Stimulated activated naive CD8-positive, alpha-beta T cell treated with anti-CD3 and anti-CD28 coated beads, Interleukin-15, amount 100 ng/mL, for 72 hours (primary cell): ENCODE data around the gene MSH5.
A peak's percentile ranks its signal among the peaks of the same experiment; 100 is the strongest.

ENCODE experiments used
- ATAC-seq: fragments of 150-1000 bp; cut with Tn5 transposase; 2 replicates; pipeline ENCODE4 v1.10.0; 2021; ENCODE audit warnings: mild to moderate bottlenecking, moderate library complexity
- DNase-seq, 2 donors: peaks; one replicate each; pipeline ENCODE4 v3.0.0; 2021 to 2022
- H3K27ac Mint-ChIP-seq, 2 donors: one replicate each; pipeline ENCODE4 v1.8.0; 2022; ENCODE audit warnings: mild to moderate bottlenecking in 2 of 2, mixed read lengths in 2 of 2, moderate library complexity in 2 of 2
- H3K27me3 Mint-ChIP-seq: one replicate; pipeline ENCODE4 v1.8.0; 2022; ENCODE audit warnings: mixed read lengths
- H3K4me1 Mint-ChIP-seq: one replicate; pipeline ENCODE4 v1.8.0; 2022; ENCODE audit warnings: mild to moderate bottlenecking, mixed read lengths
- H3K4me3 Mint-ChIP-seq, 2 donors: one replicate each; pipeline ENCODE4 v1.8.0; 2022; ENCODE audit warnings: mild to moderate bottlenecking in 2 of 2, mixed read lengths in 2 of 2, moderate library complexity in 1 of 2
- H3K9me3 Mint-ChIP-seq, 2 donors: one replicate each; pipeline ENCODE4 v1.8.0; 2022; ENCODE audit warnings: mixed read lengths in 2 of 2

The MSH5 gene

GRCh38 chr6:31734247-31734820 is 5.5 kb upstream of the MSH5 start:
- no peaks in the 10 kb centered on the region for H3K9me3 Mint-ChIP-seq
- H3K4me3 Mint-ChIP-seq, result peak overlapping the region; percentile 95 to 97
- ATAC-seq (no peak), DNase-seq (no peak)
- no peaks in the 10 kb centered on the region for H3K27me3 Mint-ChIP-seq
- H3K4me1 Mint-ChIP-seq, result peaks cover 72% of the 10 kb centered on the region
- H3K27ac Mint-ChIP-seq, result peak overlapping the region; percentile 69 to 86

- Mint-ChIP-seq H3K4me1 (peaks cover 72% of the 10 kb centered on the region), H3K9me3 (no peaks in the 10 kb centered on the region), H3K4me3 (peak overlapping the region; percentile 95 to 97), H3K27ac (peak overlapping the region; percentile 94), H3K27me3 (no peaks in the 10 kb centered on the region)
- ATAC-seq (peak; percentile 55), DNase-seq (peak; percentile 36 to 71)
Measured at GRCh38 chr6:31734821-31735406, 4.9 kb upstream of the MSH5 start.

GRCh38 chr6:31736021-31736767 is 3.6 kb upstream of the MSH5 start, which contains the start of gene CLIC1:
CLIC1 (minus strand) TSS chr6:31736530; CDS start chr6:31736300, 230 bp downstream.
- H3K27me3 Mint-ChIP-seq, result no peaks in the 10 kb centered on the region
- H3K9me3 Mint-ChIP-seq, result no peaks in the 10 kb centered on the region
- ATAC-seq, result peak; percentile 76
- H3K4me3 Mint-ChIP-seq, result peak within 1 kb of the TSS; percentile 95 to 97
- peak within 1 kb of the TSS; percentile 94 for H3K27ac Mint-ChIP-seq
- H3K4me1 Mint-ChIP-seq, result peaks cover 70% of the 10 kb centered on the region
- peak; percentile 66 to 90 for DNase-seq

- Mint-ChIP-seq H3K4me1 (peaks cover 74% of the 10 kb centered on the region), H3K27me3 (no peaks in the 10 kb centered on the region), H3K27ac (peak overlapping the region; percentile 94), H3K4me3 (peak overlapping the region; percentile 95 to 97), H3K9me3 (no peaks in the 10 kb centered on the region)
- ATAC-seq, result no peak
- DNase-seq, result no peak
Measured at GRCh38 chr6:31736768-31737314, 3.0 kb upstream of the MSH5 start.

DNA sequence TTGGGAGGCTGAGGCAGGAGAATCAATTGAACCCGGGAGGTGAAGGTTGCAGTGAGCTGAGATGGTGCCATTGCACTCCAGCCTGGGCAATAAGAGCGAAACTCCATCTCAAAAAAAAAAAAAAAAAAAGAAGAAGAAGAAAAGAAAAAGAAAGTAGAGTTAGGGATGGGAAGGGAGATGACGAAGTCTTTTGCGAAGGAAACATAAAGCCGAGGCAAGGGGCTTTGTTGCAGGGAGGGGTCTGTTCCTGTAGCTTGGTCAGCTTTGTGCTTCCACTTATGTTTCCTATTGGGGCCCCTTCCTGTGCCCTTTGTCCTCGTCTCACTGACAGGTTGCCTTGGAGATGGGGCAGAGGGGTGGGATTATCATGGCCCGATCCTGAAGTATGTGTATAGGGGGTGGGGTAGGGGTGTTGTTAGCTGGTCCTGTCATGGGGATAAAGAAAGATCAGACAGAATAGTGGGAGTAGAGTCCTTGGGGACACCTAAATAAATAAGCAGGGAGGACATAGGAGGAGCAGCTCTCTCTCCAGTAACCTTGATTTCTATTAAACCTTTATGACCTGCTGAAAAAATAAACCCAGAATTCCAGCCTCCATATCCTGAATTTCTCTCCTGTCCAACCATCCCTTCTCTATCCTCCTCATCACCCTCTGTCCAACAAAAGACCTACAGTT is 2.4 kb upstream of the MSH5 start:
- no peaks in the 10 kb centered on the region for H3K27me3 Mint-ChIP-seq
- ATAC-seq, result no peak
- H3K9me3 Mint-ChIP-seq, result no peaks in the 10 kb centered on the region
- H3K4me3 Mint-ChIP-seq, result peak overlapping the region; percentile 95 to 97
- DNase-seq, result no peak
- peaks cover 70% of the 10 kb centered on the region for H3K4me1 Mint-ChIP-seq
- peak overlapping the region; percentile 36 to 94 for H3K27ac Mint-ChIP-seq

DNA sequence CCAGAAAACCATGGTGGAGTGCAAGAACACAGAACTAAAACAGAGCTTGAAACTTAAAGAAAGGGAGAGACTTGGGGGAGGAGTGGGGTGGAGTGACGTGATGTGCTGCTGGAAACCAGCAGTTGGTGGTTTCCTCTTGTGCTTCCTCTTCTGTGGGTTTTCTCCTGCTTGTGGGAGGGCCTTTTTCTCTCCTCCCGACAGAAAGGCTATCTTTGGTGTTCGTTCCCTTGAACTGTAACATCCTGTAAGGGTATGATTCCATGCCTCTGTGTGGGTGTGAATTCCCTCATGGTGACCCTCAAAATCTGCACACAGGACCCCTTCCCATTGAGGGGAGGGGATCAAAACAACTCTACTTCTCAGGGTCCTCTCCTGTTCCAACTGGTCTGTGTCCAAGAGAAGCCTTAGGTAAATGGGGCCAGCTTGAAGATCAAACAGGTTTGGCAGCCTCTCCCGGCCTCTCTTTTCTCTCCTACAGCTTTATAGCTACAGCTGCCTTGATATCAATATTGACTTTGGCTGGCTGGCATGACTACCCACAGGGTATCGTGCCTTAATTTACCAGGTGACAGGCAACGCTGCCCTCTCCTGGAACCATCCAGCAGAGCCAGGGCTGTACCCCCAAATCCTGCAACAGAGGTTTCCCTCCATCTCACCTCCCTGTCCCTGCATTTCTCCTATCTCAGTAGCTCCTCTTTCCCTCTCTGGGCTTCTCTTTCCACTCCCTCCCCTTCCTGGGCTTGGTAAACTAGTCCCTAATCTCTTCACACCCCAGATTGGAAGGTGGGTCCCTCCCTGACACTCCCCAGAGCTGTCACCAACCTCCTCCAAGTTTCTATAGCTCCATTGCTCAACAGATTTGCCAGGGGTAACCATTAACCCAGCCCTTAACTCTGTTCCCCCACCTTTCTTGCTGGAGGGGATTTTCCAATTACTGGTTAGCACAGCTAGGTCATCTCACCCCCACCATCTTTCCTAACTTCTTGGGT is 1.5 kb upstream of the MSH5 start:
- ATAC-seq, result peak; percentile 32
- Mint-ChIP-seq H3K27ac (peak overlapping the region; percentile 76 to 94), H3K4me1 (peaks cover 66% of the 10 kb centered on the region), H3K27me3 (no peaks in the 10 kb centered on the region), H3K4me3 (peak overlapping the region; percentile 95 to 97), H3K9me3 (no peaks in the 10 kb centered on the region)
- peak; percentile 47 to 71 for DNase-seq

GRCh38 chr6:31740397-31741223 is 805 bp downstream of the MSH5 start:
- no peak for ATAC-seq
- Mint-ChIP-seq H3K27ac (peak overlapping the region; percentile 92 to 94), H3K4me1 (peaks cover 52% of the 10 kb centered on the region), H3K27me3 (no peaks in the 10 kb centered on the region), H3K4me3 (peak overlapping the region; percentile 92 to 97), H3K9me3 (no peaks in the 10 kb centered on the region)
- no peak for DNase-seq

- Mint-ChIP-seq H3K27ac (no peak overlapping the region), H3K27me3 (no peaks in the 10 kb centered on the region), H3K4me1 (peaks cover 49% of the 10 kb centered on the region), H3K4me3 (peak overlapping the region; percentile 52 to 97), H3K9me3 (no peaks in the 10 kb centered on the region)
- ATAC-seq (no peak), DNase-seq (no peak)
Measured at GRCh38 chr6:31741815-31742214, 2.0 kb downstream of the MSH5 start.

DNA sequence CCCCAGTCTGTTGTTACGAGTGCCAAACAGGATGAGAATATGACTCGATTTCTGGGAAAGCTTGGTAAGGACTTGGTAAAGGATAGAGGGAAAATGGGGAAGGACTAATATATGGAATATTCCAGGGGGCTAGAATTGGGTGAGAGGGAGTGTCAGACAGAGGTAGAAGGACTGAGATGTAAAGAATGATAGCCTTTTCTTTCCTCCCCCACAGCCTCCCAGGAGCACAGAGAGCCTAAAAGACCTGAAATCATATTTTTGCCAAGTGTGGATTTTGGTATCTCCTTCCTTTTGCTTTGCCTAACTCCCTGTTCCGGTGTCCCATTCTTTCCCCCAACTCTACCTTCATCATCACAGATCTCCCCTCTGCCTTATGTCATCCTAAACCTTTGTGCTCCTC is 3.1 kb downstream of the MSH5 start:
- H3K27me3 Mint-ChIP-seq, result no peaks in the 10 kb centered on the region
- no peak overlapping the region for H3K4me3 Mint-ChIP-seq
- DNase-seq (no peak), ATAC-seq (no peak)
- no peak overlapping the region for H3K27ac Mint-ChIP-seq
- peaks cover 38% of the 10 kb centered on the region for H3K4me1 Mint-ChIP-seq
- no peaks in the 10 kb centered on the region for H3K9me3 Mint-ChIP-seq

DNA sequence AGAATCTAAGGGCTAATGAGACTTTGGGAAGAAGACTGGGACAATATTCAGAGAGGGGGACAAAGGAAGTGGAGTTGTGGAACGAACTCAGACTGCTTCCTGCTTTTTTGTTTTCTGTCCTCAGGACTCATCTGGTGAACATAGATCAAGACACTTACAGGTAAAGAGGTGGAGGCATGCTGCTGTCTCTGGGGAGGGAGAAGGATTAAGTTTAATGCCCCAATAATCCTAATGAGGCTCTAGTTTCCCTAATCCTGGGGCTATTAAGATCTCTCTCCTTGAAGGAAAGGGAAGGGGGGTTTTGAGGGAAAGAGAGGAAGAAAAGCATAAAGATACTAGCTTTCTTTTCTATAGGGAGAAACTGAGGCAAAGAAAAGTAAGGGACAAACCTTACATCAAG is 4.6 kb downstream of the MSH5 start:
- Mint-ChIP-seq H3K27ac (no peak overlapping the region), H3K9me3 (no peaks in the 10 kb centered on the region), H3K4me1 (peaks cover 23% of the 10 kb centered on the region), H3K27me3 (no peaks in the 10 kb centered on the region), H3K4me3 (no peak overlapping the region)
- ATAC-seq (no peak), DNase-seq (no peak)

DNA sequence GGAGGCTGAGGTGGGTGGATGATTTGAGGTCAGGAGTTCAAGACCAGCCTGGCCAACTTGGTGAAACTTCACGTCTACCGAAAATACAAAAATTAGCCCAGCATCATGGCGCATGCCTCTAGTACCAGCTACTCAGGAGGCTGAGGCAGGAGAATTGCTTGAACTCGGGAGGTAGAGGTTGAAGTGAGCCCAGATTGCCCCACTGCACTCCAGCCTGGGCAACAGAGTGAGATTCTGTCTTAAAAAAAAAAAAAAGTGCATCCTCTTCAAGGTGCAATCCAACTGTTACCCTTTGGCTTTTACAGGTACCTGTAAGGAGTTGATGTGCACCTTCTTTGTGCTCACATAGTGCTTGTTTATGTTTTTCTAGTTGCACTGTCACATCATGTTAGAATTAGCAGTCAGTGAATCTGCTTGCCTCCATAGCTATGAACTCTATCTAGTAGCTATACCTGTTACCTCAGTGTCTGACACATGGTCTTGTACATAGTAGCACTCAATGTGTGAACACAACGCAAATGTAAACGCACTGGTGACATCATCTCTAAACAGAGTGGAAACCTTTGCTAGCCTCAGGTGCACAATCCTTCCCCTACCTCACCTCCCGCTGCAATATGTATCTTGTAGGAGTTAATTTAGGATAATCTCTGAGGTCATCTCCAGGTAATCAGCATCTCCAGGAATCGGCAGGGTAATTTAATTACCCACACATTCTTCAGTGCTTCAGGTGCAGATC is 9.7 kb downstream of the MSH5 start:
- DNase-seq (no peak), ATAC-seq (no peak)
- H3K27me3 Mint-ChIP-seq, result no peaks in the 10 kb centered on the region
- no peak overlapping the region for H3K4me3 Mint-ChIP-seq
- H3K27ac Mint-ChIP-seq, result no peak overlapping the region
- no peaks in the 10 kb centered on the region for H3K9me3 Mint-ChIP-seq
- H3K4me1 Mint-ChIP-seq, result no peaks in the 10 kb centered on the region

DNA sequence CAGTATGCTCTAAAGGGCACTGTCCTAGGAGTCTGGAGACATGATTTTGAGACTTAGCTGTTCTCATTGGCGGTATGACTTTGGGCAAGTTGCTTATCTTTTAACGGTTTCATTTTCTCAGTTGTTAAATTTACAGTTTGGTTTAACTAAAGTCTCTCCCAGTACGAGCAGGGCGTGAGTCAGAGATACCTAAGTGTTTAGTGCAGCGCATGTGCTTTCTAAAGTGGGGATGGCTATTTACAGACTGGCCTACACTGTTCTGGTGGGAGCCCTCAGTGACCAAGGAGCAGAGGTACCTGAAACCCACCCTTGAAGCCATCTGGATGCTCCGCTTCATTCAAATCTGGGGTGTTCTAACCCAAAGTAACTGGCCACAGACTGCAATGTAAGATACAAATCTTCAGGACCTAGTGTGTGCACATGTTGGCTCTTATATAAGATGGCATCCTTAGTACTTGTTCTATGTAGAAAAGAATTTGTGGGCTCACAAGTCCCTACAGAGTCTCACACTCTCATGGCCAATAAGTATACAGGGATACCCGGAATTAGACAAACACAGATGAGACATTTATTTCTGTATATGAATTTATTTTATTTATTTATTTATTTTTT is 10.7 kb downstream of the MSH5 start:
- Mint-ChIP-seq H3K27ac (no peak overlapping the region), H3K27me3 (no peaks in the 10 kb centered on the region), H3K9me3 (no peaks in the 10 kb centered on the region), H3K4me3 (no peak overlapping the region), H3K4me1 (no peaks in the 10 kb centered on the region)
- ATAC-seq (no peak), DNase-seq (no peak)

GRCh38 chr6:31752739-31753319 is 13.0 kb downstream of the MSH5 start:
- H3K27ac Mint-ChIP-seq, result no peak overlapping the region
- H3K4me1 Mint-ChIP-seq, result peaks cover under 1% of the 10 kb centered on the region
- H3K9me3 Mint-ChIP-seq, result no peaks in the 10 kb centered on the region
- no peaks in the 10 kb centered on the region for H3K27me3 Mint-ChIP-seq
- ATAC-seq, result no peak
- H3K4me3 Mint-ChIP-seq, result no peak overlapping the region
- no peak for DNase-seq
